ENCODE measurements around the gene POLR2J. TPM values are rescaled to one million over a fixed set of nuclear protein-coding genes. Genes with fewer than 3 reads are reported as not detected.
A peak's percentile ranks its signal among the peaks of the same experiment; 100 is the strongest.

Gene POLR2J
- total and polyA plus RNA-seq, 7 donors, result 9.9 to 190 (median 29.3) TPM

DNA sequence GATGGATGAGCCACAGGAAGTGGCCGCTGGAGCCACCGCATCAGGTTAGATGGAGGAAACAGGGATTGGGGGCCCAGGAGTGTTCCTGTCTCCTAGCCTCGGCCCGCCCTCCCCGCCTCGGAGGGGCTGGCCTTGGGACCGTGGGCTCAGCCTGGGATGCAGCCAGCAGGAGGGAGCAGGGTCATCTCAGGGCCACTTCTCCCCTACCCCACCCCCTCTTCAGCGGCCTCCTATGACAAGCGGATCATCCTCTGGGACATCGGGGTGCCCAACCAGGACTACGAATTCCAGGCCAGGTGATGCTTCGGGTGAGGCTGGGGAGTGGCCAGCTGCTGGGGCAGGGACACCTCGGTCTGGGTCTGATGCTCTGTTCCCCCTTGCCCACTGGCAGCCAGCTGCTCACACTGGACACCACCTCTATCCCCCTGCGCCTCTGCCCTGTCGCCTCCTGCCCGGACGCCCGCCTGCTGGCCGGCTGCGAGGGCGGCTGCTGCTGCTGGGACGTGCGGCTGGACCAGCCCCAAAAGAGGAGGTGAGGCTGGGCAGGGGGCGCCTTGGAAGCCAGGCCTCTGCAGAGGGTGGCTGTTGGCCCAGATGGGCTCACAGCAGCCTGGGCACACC, 9.3 kb downstream of the POLR2J start:
- intact Hi-C loops (cut with DNase I), result no loop called here
- H3K36me3 ChIP-seq, result peaks cover 0 to 44% (median 12%) of the 10 kb centered on the region in 4 donors
- DNase-seq, result peak; percentile 60

DNA sequence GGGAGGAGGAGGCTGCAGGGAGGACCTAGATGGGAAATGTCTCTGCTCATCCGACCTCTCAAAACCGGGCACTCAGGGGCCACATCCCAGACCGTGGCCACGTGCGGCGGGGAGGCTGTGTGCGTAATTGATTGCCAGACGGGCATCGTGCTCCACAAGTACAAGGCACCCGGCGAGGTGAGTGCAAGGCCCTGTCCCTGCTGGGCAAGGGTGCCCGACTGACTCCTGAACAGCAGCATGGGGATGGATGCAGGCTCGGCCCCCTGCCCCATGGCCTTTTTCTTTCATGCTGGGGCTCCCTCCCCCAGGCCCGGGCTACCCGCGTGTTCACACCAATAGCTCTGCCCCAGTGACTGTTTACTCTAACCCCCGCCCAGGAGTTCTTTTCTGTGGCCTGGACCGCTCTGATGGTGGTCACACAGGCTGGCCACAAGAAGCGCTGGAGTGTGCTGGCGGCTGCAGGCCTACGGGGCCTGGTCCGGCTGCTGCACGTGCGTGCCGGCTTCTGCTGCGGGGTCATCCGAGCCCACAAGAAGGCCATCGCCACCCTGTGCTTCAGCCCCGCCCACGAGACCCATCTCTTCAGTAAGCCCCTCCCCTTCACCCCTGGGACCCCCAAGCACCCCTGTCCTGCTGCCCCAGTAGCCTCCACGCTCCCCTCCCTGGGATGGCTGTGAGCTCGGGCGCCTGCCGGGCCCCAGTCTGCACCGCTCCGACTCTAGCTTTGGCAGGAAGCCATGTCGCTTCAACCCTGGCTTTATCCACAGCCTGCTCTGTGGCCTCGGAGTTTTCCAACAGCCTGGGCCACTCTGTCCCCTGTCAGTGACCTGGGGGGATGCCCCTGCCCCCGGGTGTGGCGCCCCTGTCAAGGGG, 10.0 kb downstream of the POLR2J start:
- Histone ChIP-seq H3K27me3 (no peaks in the 10 kb centered on the region), H3K4me1 (peaks cover 0 to 19% (median 14%) of the 10 kb centered on the region in 4 donors), H3K4me3 (no peak overlapping the region), H3K9me3 (no peaks in the 10 kb centered on the region), H3K27ac (no peak overlapping the region), H3K36me3 (peaks cover 0 to 42% (median 12%) of the 10 kb centered on the region in 4 donors)
- TF ChIP-seq POLR2AphosphoS5 (IDR thresholded peaks at IDR 0.05), result no peak
- whole genome bisulfite sequencing, 2 donors, result 89 to 92% methylated on average over 40 of the region's 40 CpGs
- DNase-seq, result peak; percentile 68
- intact Hi-C loops (cut with DNase I), result no loop called here

More for the DNA sequence above, 9.3 kb downstream of the POLR2J start:
- Histone ChIP-seq H3K4me3 (no peak overlapping the region), H3K27me3 (no peaks in the 10 kb centered on the region), H3K9me3 (no peaks in the 10 kb centered on the region), H3K4me1 (peaks cover 0 to 12% (median 9%) of the 10 kb centered on the region in 4 donors), H3K27ac (no peak overlapping the region)
- WGBS, 2 donors, result 87 to 93% methylated on average over 24 of the region's 24 CpGs
- TF ChIP-seq EP300 (IDR thresholded peaks at IDR 0.05) (no peak), POLR2A (IDR thresholded peaks at IDR 0.05) (no peak)

DNA sequence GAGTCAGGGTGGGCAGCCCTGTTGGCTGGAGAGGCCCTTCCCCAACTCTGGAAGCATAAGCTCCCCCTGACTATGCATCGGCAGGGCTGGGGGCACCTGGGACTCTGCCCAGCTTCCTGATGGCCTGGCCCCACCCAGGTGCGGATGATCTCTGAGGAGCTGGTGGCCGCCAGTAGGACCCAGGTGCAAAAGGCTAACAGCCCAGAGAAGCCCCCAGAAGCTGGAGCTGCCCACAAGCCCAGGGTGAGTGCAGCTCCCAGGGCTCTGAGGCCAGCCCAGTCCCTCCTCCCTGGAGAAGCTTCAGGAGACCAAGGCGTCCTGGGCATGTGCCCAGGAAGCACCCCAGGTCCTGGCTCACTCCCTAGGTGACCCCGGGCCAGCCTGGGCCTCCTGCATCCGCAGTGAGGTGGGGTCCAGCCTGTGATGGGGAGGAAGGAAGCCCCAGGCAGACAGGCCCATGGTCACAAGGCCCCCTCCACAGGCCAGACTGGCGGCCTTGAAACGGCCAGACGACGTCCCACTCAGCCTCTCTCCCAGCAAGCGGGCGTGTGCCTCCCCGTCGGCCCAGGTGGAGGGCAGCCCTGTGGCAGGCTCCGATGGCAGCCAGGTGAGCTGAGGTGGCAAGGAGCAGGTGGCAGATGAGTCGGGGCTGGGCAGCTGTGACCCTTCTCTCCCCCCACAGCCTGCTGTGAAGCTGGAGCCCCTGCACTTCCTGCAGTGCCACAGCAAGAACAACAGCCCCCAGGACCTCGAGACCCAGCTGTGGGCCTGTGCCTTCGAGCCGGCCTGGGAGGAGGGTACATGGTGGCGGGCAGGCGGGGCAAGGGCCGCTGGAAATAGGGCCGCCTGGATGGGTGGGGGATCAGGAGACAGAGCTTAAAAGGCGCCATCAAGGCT, 10.9 kb downstream of the POLR2J start:
- TF ChIP-seq, protein P1, sequence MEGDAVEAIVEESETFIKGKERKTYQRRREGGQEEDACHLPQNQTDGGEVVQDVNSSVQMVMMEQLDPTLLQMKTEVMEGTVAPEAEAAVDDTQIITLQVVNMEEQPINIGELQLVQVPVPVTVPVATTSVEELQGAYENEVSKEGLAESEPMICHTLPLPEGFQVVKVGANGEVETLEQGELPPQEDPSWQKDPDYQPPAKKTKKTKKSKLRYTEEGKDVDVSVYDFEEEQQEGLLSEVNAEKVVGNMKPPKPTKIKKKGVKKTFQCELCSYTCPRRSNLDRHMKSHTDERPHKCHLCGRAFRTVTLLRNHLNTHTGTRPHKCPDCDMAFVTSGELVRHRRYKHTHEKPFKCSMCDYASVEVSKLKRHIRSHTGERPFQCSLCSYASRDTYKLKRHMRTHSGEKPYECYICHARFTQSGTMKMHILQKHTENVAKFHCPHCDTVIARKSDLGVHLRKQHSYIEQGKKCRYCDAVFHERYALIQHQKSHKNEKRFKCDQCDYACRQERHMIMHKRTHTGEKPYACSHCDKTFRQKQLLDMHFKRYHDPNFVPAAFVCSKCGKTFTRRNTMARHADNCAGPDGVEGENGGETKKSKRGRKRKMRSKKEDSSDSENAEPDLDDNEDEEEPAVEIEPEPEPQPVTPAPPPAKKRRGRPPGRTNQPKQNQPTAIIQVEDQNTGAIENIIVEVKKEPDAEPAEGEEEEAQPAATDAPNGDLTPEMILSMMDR (IDR thresholded peaks at IDR 0.05), result no peak
- no peak for TF ChIP-seq POLR2AphosphoS5 (IDR thresholded peaks at IDR 0.05)
- TF ChIP-seq EP300 (IDR thresholded peaks at IDR 0.05), result no peak
- TF ChIP-seq POLR2A (IDR thresholded peaks at IDR 0.05), result no peak
- WGBS, 2 donors, result 88 to 92% methylated on average over 24 of the region's 24 CpGs
- Histone ChIP-seq H3K36me3 (peaks cover 0 to 34% (median 6%) of the 10 kb centered on the region in 4 donors), H3K4me1 (peaks cover 0 to 23% (median 19%) of the 10 kb centered on the region in 4 donors), H3K4me3 (no peak overlapping the region), H3K9me3 (no peaks in the 10 kb centered on the region), H3K27me3 (no peaks in the 10 kb centered on the region), H3K27ac (no peak overlapping the region)
- peak; percentile 63 for DNase-seq
- intact Hi-C loops (cut with DNase I), result no loop called here

DNA sequence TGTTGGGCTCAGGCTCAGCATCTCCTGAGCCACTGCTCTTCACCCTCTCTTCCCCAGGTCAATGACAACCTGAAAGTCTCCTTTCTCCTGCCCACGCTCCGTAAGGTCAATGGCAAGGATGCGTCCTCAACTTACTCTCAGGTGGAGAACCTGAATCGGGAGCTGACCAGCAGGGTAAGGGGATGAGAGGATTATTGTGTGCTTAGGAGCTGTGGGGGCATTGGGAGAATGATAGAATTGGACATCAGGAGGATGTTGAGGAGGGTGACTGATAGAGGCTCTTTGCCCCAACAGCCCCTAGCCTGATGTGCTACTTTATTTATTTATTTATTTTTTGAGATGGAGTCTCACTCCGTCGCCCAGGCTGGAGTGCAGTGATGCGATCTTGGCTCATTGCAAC, 12.6 kb downstream of the POLR2J start:
- DNase-seq, result no peak
- Histone ChIP-seq H3K36me3 (peaks cover 0 to 23% (median 3%) of the 10 kb centered on the region in 4 donors), H3K4me1 (peaks cover 0 to 23% (median 19%) of the 10 kb centered on the region in 4 donors), H3K27ac (no peak overlapping the region), H3K27me3 (no peaks in the 10 kb centered on the region), H3K9me3 (no peaks in the 10 kb centered on the region), H3K4me3 (peak overlapping the region in 2 of 4 donors; percentile 72 to 93)
- 97% methylated on average over 7 of the region's 7 CpGs for WGBS, 2 donors
- TF ChIP-seq POLR2A (IDR thresholded peaks at IDR 0.05), result no peak
- TF ChIP-seq, protein P1 (IDR thresholded peaks at IDR 0.05), result no peak
- no peak for TF ChIP-seq POLR2AphosphoS5 (IDR thresholded peaks at IDR 0.05)
- no peak for TF ChIP-seq EP300 (IDR thresholded peaks at IDR 0.05)
- intact Hi-C loops (cut with DNase I), result no loop called here

DNA sequence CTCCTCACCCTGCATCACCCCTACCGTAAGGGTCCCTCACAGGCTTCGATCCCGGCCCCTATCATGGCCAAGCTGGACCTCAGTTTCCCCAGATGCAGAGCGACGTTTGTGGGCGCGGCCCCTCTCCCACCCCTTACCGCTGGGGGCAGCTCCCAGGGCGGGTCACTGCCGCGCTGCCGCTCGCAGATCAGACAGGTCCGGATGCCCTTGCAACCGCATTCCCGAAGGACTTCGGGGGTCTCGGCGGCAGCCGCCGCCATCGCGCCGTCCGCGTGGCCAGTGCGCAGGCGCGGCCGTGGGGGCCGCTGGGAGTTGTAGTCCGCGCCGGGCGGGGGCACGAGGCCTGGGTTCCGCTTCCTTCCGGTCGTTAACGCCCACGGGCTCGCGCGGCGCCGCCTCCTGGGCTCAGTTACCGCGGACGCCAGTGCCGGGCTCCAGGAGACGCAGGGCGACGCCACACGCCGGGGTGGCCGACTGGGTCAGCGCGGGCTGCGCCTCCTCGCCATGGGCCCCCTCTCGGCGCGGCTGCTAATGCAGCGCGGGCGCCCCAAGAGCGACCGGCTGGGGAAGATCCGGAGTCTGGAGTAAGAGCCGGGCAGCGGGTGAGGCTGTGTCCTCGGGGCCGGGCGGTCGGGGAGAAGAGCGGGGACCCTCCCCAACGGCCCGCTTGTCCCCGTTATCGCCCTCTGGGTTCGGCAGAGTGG, 14.0 kb downstream of the POLR2J start, which contains the start of the genes ALKBH4 and LRWD1:
Gene ALKBH4, minus strand, starts transcription at position 287 of the 704 bp plus-strand sequence. Its CDS starts 27 bp downstream, at position 260.
Gene LRWD1, plus strand, starts transcription at position 408 of the 704 bp plus-strand sequence. Its CDS starts 97 bp downstream, at position 505.
- Histone ChIP-seq H3K4me1 (peaks cover 0 to 23% (median 19%) of the 10 kb centered on the region in 4 donors), H3K9me3 (no peaks in the 10 kb centered on the region), H3K4me3 (peak within 1 kb of the TSS; percentile 72 to 99 (median 92)), H3K27me3 (no peaks in the 10 kb centered on the region), H3K27ac (peak within 1 kb of the TSS; percentile 73 to 82 (median 78)), H3K36me3 (peaks cover 0 to 10% (median 3%) of the 10 kb centered on the region in 4 donors)
- peak; percentile 96 for DNase-seq
- WGBS, 2 donors, result 0 to 1% methylated on average over 81 of the region's 81 CpGs
- intact Hi-C loops (cut with DNase I), result no loop called here
- TF ChIP-seq, protein P1 (IDR thresholded peaks at IDR 0.05), result peak in 1 of 4 experiments; percentile 8
- TF ChIP-seq POLR2A (IDR thresholded peaks at IDR 0.05), result peak; percentile 13 to 14
- TF ChIP-seq EP300 (IDR thresholded peaks at IDR 0.05), result no peak
- TF ChIP-seq POLR2AphosphoS5 (IDR thresholded peaks at IDR 0.05), result peak; percentile 11 to 79 (median 73)

All from sigmoid colon (tissue), 7 donors.